CD14-positive monocyte (primary cell): ENCODE results near the gene NACA2. TPM values are rescaled to one million over a fixed set of nuclear protein-coding genes. Genes with fewer than 3 reads are reported as not detected.

Experiments
- DNase-seq, 3 donors: peaks; one replicate each; pipeline ENCODE4 v3.0.0-alpha.2; 2011 to 2022
- H2AFZ ChIP-seq: 2 replicates; pipeline ENCODE4 v1.6.0; 2012; ENCODE audit warnings: mild to moderate bottlenecking, low read depth, low read length, inconsistent platforms; ENCODE audit not compliant: insufficient read depth, poor library complexity, severe bottlenecking
- H3K27ac ChIP-seq, 2 donors: 1 replicate in 1 of 2; 2 replicates in 1 of 2; pipeline ENCODE4 v1.5.1; 2012 to 2013; ENCODE audit warnings: low read length in 2 of 2, control low read depth in 1 of 2, inconsistent platforms in 1 of 2, low read depth in 1 of 2, mild to moderate bottlenecking in 1 of 2
- H3K27me3 ChIP-seq, 2 donors: one replicate each; pipeline versions ENCODE4 v1.6.0 to v1.6.1; 2011 to 2013; ENCODE audit warnings: low read length in 2 of 2; ENCODE audit not compliant: control insufficient read depth in 2 of 2, insufficient read depth in 2 of 2
- H3K36me3 ChIP-seq, 2 donors: replicated peaks in 1 of 2; 1 replicate in 1 of 2; 2 replicates in 1 of 2; pipeline versions ENCODE4 v1.5.1 to v1.6.1; 2012 to 2013; ENCODE audit warnings: low read length in 2 of 2, control low read depth in 1 of 2, inconsistent platforms in 1 of 2, mild to moderate bottlenecking in 1 of 2; ENCODE audit not compliant: insufficient read depth in 2 of 2, control insufficient read depth in 1 of 2
- H3K4me1 ChIP-seq, 2 donors: 1 replicate in 1 of 2; 2 replicates in 1 of 2; pipeline versions ENCODE4 v1.5.1 to v1.6.1; 2012 to 2013; ENCODE audit warnings: low read length in 2 of 2, control low read depth in 1 of 2, inconsistent platforms in 1 of 2, mild to moderate bottlenecking in 1 of 2, moderate library complexity in 1 of 2; ENCODE audit not compliant: insufficient read depth in 2 of 2, control insufficient read depth in 1 of 2
- H3K4me2 ChIP-seq: replicated peaks from 2 replicates; pipeline ENCODE3; 2012; ENCODE audit warnings: low read length, moderate library complexity, mild to moderate bottlenecking; ENCODE audit not compliant: poor library complexity, severe bottlenecking; ENCODE audit errors: extremely low read depth
- H3K4me3 ChIP-seq, 3 experiments: fragments of 200-600 bp in 1 of 3; sonication (generic) in 1 of 3; replicated peaks in 1 of 3; 1 replicate in 2 of 3; 2 replicates in 1 of 3; pipeline ENCODE4 v1.5.1; 2011 to 2013; ENCODE audit warnings: low read length in 3 of 3, mild to moderate bottlenecking in 3 of 3, control low read depth in 2 of 3, low read depth in 2 of 3, inconsistent platforms in 1 of 3, moderate library complexity in 1 of 3
- H3K79me2 ChIP-seq: 2 replicates; pipeline ENCODE4 v1.6.0; 2012; ENCODE audit warnings: mild to moderate bottlenecking, control low read depth, inconsistent platforms, low read length, moderate library complexity; ENCODE audit not compliant: insufficient read depth
- H3K9ac ChIP-seq: 2 replicates; pipeline ENCODE4 v1.6.0; 2017; ENCODE audit warnings: low read length, mild to moderate bottlenecking; ENCODE audit not compliant: insufficient read depth, poor library complexity, severe bottlenecking
- H3K9me3 ChIP-seq, 2 donors: replicated peaks in 1 of 2; 1 replicate in 1 of 2; 2 replicates in 1 of 2; pipeline versions ENCODE4 v1.5.1 to v1.6.1; 2012 to 2013; ENCODE audit warnings: low read length in 2 of 2, control low read depth in 1 of 2; ENCODE audit not compliant: control insufficient read depth in 1 of 2, insufficient read depth in 1 of 2
- H4K20me1 ChIP-seq: 2 replicates; pipeline ENCODE4 v1.6.0; 2012; ENCODE audit warnings: mild to moderate bottlenecking, low read length, control low read depth, moderate library complexity; ENCODE audit not compliant: insufficient read depth
- H3K27ac Mint-ChIP-seq, 7 donors: one replicate each; pipeline ENCODE4 v1.8.0; 2020; ENCODE audit warnings: mild to moderate bottlenecking in 7 of 7, mixed read lengths in 7 of 7, moderate library complexity in 6 of 7, inconsistent platforms in 2 of 7
- H3K27me3 Mint-ChIP-seq, 3 donors: one replicate each; pipeline ENCODE4 v1.8.0; 2021 to 2022; ENCODE audit warnings: low read depth in 3 of 3, mild to moderate bottlenecking in 3 of 3, mixed read lengths in 3 of 3, moderate library complexity in 3 of 3, inconsistent platforms in 1 of 3
- H3K36me3 Mint-ChIP-seq, 2 donors: one replicate each; pipeline ENCODE4 v1.8.0; 2020; ENCODE audit warnings: mixed read lengths in 2 of 2, inconsistent platforms in 1 of 2, mild to moderate bottlenecking in 1 of 2
- H3K4me1 Mint-ChIP-seq: one replicate; pipeline ENCODE4 v1.8.0; 2020; ENCODE audit warnings: mild to moderate bottlenecking, mixed read lengths
- H3K4me3 Mint-ChIP-seq, 2 donors: one replicate each; pipeline ENCODE4 v1.8.0; 2020; ENCODE audit warnings: mild to moderate bottlenecking in 2 of 2, mixed read lengths in 2 of 2, moderate library complexity in 1 of 2
- H3K9me3 Mint-ChIP-seq, 7 donors: one replicate each; pipeline ENCODE4 v1.8.0; 2020 to 2022; ENCODE audit warnings: mixed read lengths in 7 of 7, mild to moderate bottlenecking in 6 of 7, moderate library complexity in 6 of 7, inconsistent platforms in 2 of 7
- WGBS: methylation state at CpG from one replicate; pipeline ENCODE4 v1.1.5; 2013; ENCODE audit warnings: missing lambda C conversion rate; ENCODE audit not compliant: insufficient coverage; 5-methylcytosine and 5-hydroxymethylcytosine counted together
- intact Hi-C, 2 donors: fragments of 100-400 bp; cut with micrococcal nuclease; formaldehyde crosslinking; loops; one replicate each; pipeline versions ENCODE4 v1.15.0 to v1.15.1; 2023
- polyA plus RNA-seq, 3 donors: library from polyadenylated mRNA; depleted of rRNA in 1 of 3; unstranded in 2 of 3; stranded (reverse) in 1 of 3; fragments of 300-500 nt in 2 of 3; fragments of >200 nt in 1 of 3; fragmentation: Illumina TruSeq in 2 of 3; gene quantifications; 1 replicate in 2 of 3; 2 replicates in 1 of 3; pipeline ENCODE4 v1.2.3, GENCODE V29; 2012 to 2021
- TF ChIP-seq, protein P1 (sequence below): fragments of 200-600 bp; IDR thresholded peaks from one replicate; pipeline ENCODE4 v1.8.0; 2022; ENCODE audit warnings: antibody characterized with exemption, mild to moderate bottlenecking

Gene NACA2
- polyA plus RNA-seq, 3 donors: not detected

GRCh38 chr17:61589990-61590389 lies 1.0 kb downstream of the NACA2 start:
- Histone ChIP-seq H3K9me3 (no peaks in the 10 kb centered on the region), H4K20me1 (no peaks in the 10 kb centered on the region), H3K79me2 (no peaks in the 10 kb centered on the region), H3K27ac (no peak overlapping the region), H3K36me3 (no peaks in the 10 kb centered on the region), H3K4me1 (no peaks in the 10 kb centered on the region), H2AFZ (no peak overlapping the region), H3K9ac (no peak overlapping the region), H3K27me3 (no peaks in the 10 kb centered on the region), H3K4me3 (no peak overlapping the region), H3K4me2 (no peak overlapping the region)
- H3K27me3 Mint-ChIP-seq: peaks cover 4 to 6% (median 4%) of the 10 kb centered on the region in 3 donors
- no peaks in the 10 kb centered on the region for H3K36me3 Mint-ChIP-seq
- H3K9me3 Mint-ChIP-seq: no peaks in the 10 kb centered on the region
- 100% methylated on average over 3 of the region's 5 CpGs for WGBS
- TF ChIP-seq, protein P1, sequence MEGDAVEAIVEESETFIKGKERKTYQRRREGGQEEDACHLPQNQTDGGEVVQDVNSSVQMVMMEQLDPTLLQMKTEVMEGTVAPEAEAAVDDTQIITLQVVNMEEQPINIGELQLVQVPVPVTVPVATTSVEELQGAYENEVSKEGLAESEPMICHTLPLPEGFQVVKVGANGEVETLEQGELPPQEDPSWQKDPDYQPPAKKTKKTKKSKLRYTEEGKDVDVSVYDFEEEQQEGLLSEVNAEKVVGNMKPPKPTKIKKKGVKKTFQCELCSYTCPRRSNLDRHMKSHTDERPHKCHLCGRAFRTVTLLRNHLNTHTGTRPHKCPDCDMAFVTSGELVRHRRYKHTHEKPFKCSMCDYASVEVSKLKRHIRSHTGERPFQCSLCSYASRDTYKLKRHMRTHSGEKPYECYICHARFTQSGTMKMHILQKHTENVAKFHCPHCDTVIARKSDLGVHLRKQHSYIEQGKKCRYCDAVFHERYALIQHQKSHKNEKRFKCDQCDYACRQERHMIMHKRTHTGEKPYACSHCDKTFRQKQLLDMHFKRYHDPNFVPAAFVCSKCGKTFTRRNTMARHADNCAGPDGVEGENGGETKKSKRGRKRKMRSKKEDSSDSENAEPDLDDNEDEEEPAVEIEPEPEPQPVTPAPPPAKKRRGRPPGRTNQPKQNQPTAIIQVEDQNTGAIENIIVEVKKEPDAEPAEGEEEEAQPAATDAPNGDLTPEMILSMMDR: no peak
- no peaks in the 10 kb centered on the region for H3K4me1 Mint-ChIP-seq
- intact Hi-C loops: no loop called here
- no peak overlapping the region for H3K4me3 Mint-ChIP-seq
- DNase-seq: no peak
- H3K27ac Mint-ChIP-seq: no peak overlapping the region

- TF ChIP-seq, protein P1: no peak
- no peak overlapping the region for H3K4me3 Mint-ChIP-seq
- H3K36me3 Mint-ChIP-seq: no peaks in the 10 kb centered on the region
- Histone ChIP-seq H3K27ac (no peak overlapping the region), H3K79me2 (no peaks in the 10 kb centered on the region), H3K27me3 (no peaks in the 10 kb centered on the region), H2AFZ (no peak overlapping the region), H3K9me3 (no peaks in the 10 kb centered on the region), H4K20me1 (no peaks in the 10 kb centered on the region), H3K4me3 (no peak overlapping the region), H3K4me2 (no peak overlapping the region), H3K4me1 (no peaks in the 10 kb centered on the region), H3K9ac (no peak overlapping the region), H3K36me3 (no peaks in the 10 kb centered on the region)
- intact Hi-C loops: no loop called here
- peaks cover 0 to 2% (median 2%) of the 10 kb centered on the region in 3 donors for H3K27me3 Mint-ChIP-seq
- H3K9me3 Mint-ChIP-seq: no peaks in the 10 kb centered on the region
- 80% methylated on average over 3 of the region's 4 CpGs for WGBS
- no peak for DNase-seq
- H3K27ac Mint-ChIP-seq: no peak overlapping the region
- no peaks in the 10 kb centered on the region for H3K4me1 Mint-ChIP-seq
These were observed 3.0 kb downstream of the NACA2 start for GRCh38 chr17:61587807-61588660.
